ENCODE data around the gene ARL5A. TPM values are rescaled to one million over a fixed set of nuclear protein-coding genes. Genes with fewer than 3 reads are reported as not detected.

The ARL5A gene
- total and polyA plus RNA-seq, 9 of the 15 experiments (the other 6 are each of a cell fraction or from before 2014, with no cell fraction given) = 16.3 to 117 (median 88.4) TPM

- TF ChIP-seq HNRNPUL1 (IDR thresholded peaks at IDR 0.05; ENCODE audit: low read length) = no peak
- peak; percentile 42; the same call in 1 of the 2 replicates for TF ChIP-seq ARID1B (IDR thresholded peaks at IDR 0.05)
- no peak for TF ChIP-seq HBP1 (CRISPR knock-in tag; IDR thresholded peaks at IDR 0.05)
- TF ChIP-seq ZNF134 (CRISPR knock-in tag; conservative IDR thresholded peaks at IDR 0.05) = no peak
- TF ChIP-seq RCOR1 (IDR thresholded peaks at IDR 0.05; ENCODE audit: borderline replicate concordance in 1 of 2, low read depth in 2 of 2, low read length in 2 of 2) = no peak
- TF ChIP-seq FOXP1 (CRISPR knock-in tag; IDR thresholded peaks at IDR 0.05) = no peak
- no peak for TF ChIP-seq ZNF586 (CRISPR knock-in tag; conservative IDR thresholded peaks at IDR 0.05)
- TF ChIP-seq MGA (IDR thresholded peaks at IDR 0.05) = no peak
- TF ChIP-seq ZNF57 (CRISPR knock-in tag; IDR thresholded peaks at IDR 0.05) = no peak
- no peak for TF ChIP-seq ZNF79 (CRISPR knock-in tag; IDR thresholded peaks at IDR 0.05; ENCODE audit: low read depth)
- TF ChIP-seq ZZZ3 (IDR thresholded peaks at IDR 0.05) = no peak
- TF ChIP-seq FOSL1 (tag; conservative IDR thresholded peaks at IDR 0.05) = peak; percentile 80
- no peak for TF ChIP-seq POLR3G (IDR thresholded peaks at IDR 0.05; ENCODE audit: extremely low read depth, insufficient read length, insufficient replicate concordance)
- TF ChIP-seq ZNF316 (IDR thresholded peaks at IDR 0.05) = peak; percentile 79
Measured at GRCh38 chr2:151767536-151767935, 60.7 kb downstream of the ARL5A start (continued).

Data from K562 (cell line).